Epithelial cell of proximal tubule (primary cell): ENCODE data around the gene PRIMA1. TPM values are rescaled to one million over a fixed set of nuclear protein-coding genes. Genes with fewer than 3 reads are reported as not detected.

ENCODE experiments used
- DNase-seq: peaks from one replicate; pipeline ENCODE4 v3.0.0-alpha.2; 2011; ENCODE audit warnings: low read depth
- H3K4me3 ChIP-seq: 2 replicates; pipeline ENCODE4 v1.5.1; 2011; ENCODE audit warnings: low read depth, mild to moderate bottlenecking, low read length
- CTCF ChIP-seq: conservative IDR thresholded peaks from 2 replicates; pipeline ENCODE4 v1.5.1; 2012; ENCODE audit warnings: low read depth, mild to moderate bottlenecking, low read length
- total RNA-seq: library from RNA; depleted of rRNA; stranded (reverse); fragments of >200 nt; gene quantifications from 2 replicates; pipeline ENCODE4 v1.2.3, GENCODE V29; 2015

PRIMA1 gene
- total RNA-seq, 1 donor from 2014 or later = not detected

GRCh38 chr14:93719256-93719655 lies 69.0 kb downstream of the PRIMA1 start:
- no peak for DNase-seq
- H3K4me3 ChIP-seq = no peak overlapping the region
- no peak for TF ChIP-seq CTCF

- no peak for DNase-seq
- H3K4me3 ChIP-seq = no peak overlapping the region
- TF ChIP-seq CTCF = no peak
These were observed 70.5 kb downstream of the PRIMA1 start for GRCh38 chr14:93717668-93718320.

GRCh38 chr14:93716746-93717667 lies 71.3 kb downstream of the PRIMA1 start:
- no peak overlapping the region for H3K4me3 ChIP-seq
- TF ChIP-seq CTCF = no peak
- DNase-seq = no peak

- H3K4me3 ChIP-seq = no peak overlapping the region
- no peak for TF ChIP-seq CTCF
- no peak for DNase-seq
These were observed 72.1 kb downstream of the PRIMA1 start for GRCh38 chr14:93716002-93716745.

- DNase-seq = no peak
- H3K4me3 ChIP-seq = no peak overlapping the region
- TF ChIP-seq CTCF = no peak
These were observed 72.9 kb downstream of the PRIMA1 start for GRCh38 chr14:93715279-93715927.

GRCh38 chr14:93714605-93715004 lies 73.7 kb downstream of the PRIMA1 start:
- TF ChIP-seq CTCF = no peak
- no peak overlapping the region for H3K4me3 ChIP-seq
- DNase-seq = no peak
